Coronary artery (tissue), 2 donors: ENCODE data around the gene HAPLN3.

Experiments
- DNase-seq: peaks from one replicate; pipeline ENCODE4 v3.0.0-alpha.2; 2017; ENCODE audit warnings: low spot score
- H3K27ac ChIP-seq, 2 donors: fragments of 200-600 bp; sonication (generic); one replicate each; pipeline ENCODE4 v1.5.1; 2016 to 2019
- H3K4me3 ChIP-seq: fragments of 200-600 bp; sonication (generic); 2 replicates; pipeline ENCODE4 v1.5.1; 2016; ENCODE audit warnings: mild to moderate bottlenecking, moderate library complexity
- CTCF ChIP-seq: fragments of 200-600 bp; sonication (generic); IDR thresholded peaks from one replicate; pipeline ENCODE4 v1.5.1; 2019; ENCODE audit warnings: antibody characterized with exemption

HAPLN3 gene

GRCh38 chr15:88902846-88903245 is 7.5 kb upstream of the HAPLN3 start:
- H3K27ac ChIP-seq = peak overlapping the region; percentile 33 to 90
- DNase-seq = no peak
- no peak for TF ChIP-seq CTCF
- H3K4me3 ChIP-seq = no peak overlapping the region

GRCh38 chr15:88902221-88902835 is 7.0 kb upstream of the HAPLN3 start:
- H3K4me3 ChIP-seq = no peak overlapping the region
- no peak for TF ChIP-seq CTCF
- peak overlapping the region; percentile 72 to 90 for H3K27ac ChIP-seq
- DNase-seq = no peak

- TF ChIP-seq CTCF = no peak
- no peak for DNase-seq
- Histone ChIP-seq H3K4me3 (no peak overlapping the region), H3K27ac (peak overlapping the region; percentile 72 to 90)
These were observed 6.3 kb upstream of the HAPLN3 start for GRCh38 chr15:88901508-88902220.

GRCh38 chr15:88900982-88901418 is 5.7 kb upstream of the HAPLN3 start:
- Histone ChIP-seq H3K27ac (peak overlapping the region; percentile 72 to 90), H3K4me3 (no peak overlapping the region)
- no peak for TF ChIP-seq CTCF
- DNase-seq = no peak

GRCh38 chr15:88900309-88900981 is 5.1 kb upstream of the HAPLN3 start:
- TF ChIP-seq CTCF = no peak
- H3K27ac ChIP-seq = peak overlapping the region; percentile 72 to 90
- no peak for DNase-seq
- H3K4me3 ChIP-seq = no peak overlapping the region

GRCh38 chr15:88899251-88899650 is 3.9 kb upstream of the HAPLN3 start:
- no peak for TF ChIP-seq CTCF
- no peak overlapping the region for H3K4me3 ChIP-seq
- no peak for DNase-seq
- peak overlapping the region; percentile 72 to 90 for H3K27ac ChIP-seq
